ENCODE measurements around the gene SHOC2. TPM values are rescaled to one million over a fixed set of nuclear protein-coding genes. Genes with fewer than 3 reads are reported as not detected.

Gene SHOC2
- total RNA-seq, 6 experiments from 2014 or later: 48.9 to 61.1 (median 56.6) TPM

- no peak overlapping the region for H3K27ac Mint-ChIP-seq
- H3K4me1 Mint-ChIP-seq (ENCODE audit: low read depth): peaks cover 43% of the 10 kb centered on the region
- H3K9me3 Mint-ChIP-seq: no peaks in the 10 kb centered on the region
- no peak for DNase-seq
- peaks cover 6% of the 10 kb centered on the region for H3K36me3 Mint-ChIP-seq (ENCODE audit: low read depth)
- TF ChIP-seq, protein P1, sequence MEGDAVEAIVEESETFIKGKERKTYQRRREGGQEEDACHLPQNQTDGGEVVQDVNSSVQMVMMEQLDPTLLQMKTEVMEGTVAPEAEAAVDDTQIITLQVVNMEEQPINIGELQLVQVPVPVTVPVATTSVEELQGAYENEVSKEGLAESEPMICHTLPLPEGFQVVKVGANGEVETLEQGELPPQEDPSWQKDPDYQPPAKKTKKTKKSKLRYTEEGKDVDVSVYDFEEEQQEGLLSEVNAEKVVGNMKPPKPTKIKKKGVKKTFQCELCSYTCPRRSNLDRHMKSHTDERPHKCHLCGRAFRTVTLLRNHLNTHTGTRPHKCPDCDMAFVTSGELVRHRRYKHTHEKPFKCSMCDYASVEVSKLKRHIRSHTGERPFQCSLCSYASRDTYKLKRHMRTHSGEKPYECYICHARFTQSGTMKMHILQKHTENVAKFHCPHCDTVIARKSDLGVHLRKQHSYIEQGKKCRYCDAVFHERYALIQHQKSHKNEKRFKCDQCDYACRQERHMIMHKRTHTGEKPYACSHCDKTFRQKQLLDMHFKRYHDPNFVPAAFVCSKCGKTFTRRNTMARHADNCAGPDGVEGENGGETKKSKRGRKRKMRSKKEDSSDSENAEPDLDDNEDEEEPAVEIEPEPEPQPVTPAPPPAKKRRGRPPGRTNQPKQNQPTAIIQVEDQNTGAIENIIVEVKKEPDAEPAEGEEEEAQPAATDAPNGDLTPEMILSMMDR (IDR thresholded peaks at IDR 0.05): no peak
- H3K4me3 Mint-ChIP-seq: no peak overlapping the region
- peaks cover 1% of the 10 kb centered on the region; the same call in 1 of the 2 replicates for H3K27me3 Mint-ChIP-seq (ENCODE audit: insufficient read depth)
Observed at GRCh38 chr10:110967645-110968044, 48.2 kb downstream of the SHOC2 start.

GRCh38 chr10:110969183-110969582 lies 49.8 kb downstream of the SHOC2 start:
- peaks cover 2% of the 10 kb centered on the region; the same call in 1 of the 2 replicates for H3K27me3 Mint-ChIP-seq (ENCODE audit: insufficient read depth)
- H3K27ac Mint-ChIP-seq: no peak overlapping the region
- H3K9me3 Mint-ChIP-seq: no peaks in the 10 kb centered on the region
- H3K4me3 Mint-ChIP-seq: no peak overlapping the region
- TF ChIP-seq, protein P1 (IDR thresholded peaks at IDR 0.05): no peak
- no peak for DNase-seq
- peaks cover 34% of the 10 kb centered on the region for H3K4me1 Mint-ChIP-seq (ENCODE audit: low read depth)
- H3K36me3 Mint-ChIP-seq (ENCODE audit: low read depth): peaks cover 4% of the 10 kb centered on the region

GRCh38 chr10:110971638-110972037 lies 52.2 kb downstream of the SHOC2 start:
- H3K4me1 Mint-ChIP-seq (ENCODE audit: low read depth): peaks cover 16% of the 10 kb centered on the region
- no peak overlapping the region for H3K4me3 Mint-ChIP-seq
- H3K27me3 Mint-ChIP-seq (ENCODE audit: insufficient read depth): peaks cover 2% of the 10 kb centered on the region; the same call in 1 of the 2 replicates
- TF ChIP-seq, protein P1 (IDR thresholded peaks at IDR 0.05): no peak
- H3K9me3 Mint-ChIP-seq: no peaks in the 10 kb centered on the region
- DNase-seq: no peak
- no peak overlapping the region for H3K27ac Mint-ChIP-seq
- H3K36me3 Mint-ChIP-seq (ENCODE audit: low read depth): peaks cover 2% of the 10 kb centered on the region; the same call in 1 of the 2 replicates

DNA sequence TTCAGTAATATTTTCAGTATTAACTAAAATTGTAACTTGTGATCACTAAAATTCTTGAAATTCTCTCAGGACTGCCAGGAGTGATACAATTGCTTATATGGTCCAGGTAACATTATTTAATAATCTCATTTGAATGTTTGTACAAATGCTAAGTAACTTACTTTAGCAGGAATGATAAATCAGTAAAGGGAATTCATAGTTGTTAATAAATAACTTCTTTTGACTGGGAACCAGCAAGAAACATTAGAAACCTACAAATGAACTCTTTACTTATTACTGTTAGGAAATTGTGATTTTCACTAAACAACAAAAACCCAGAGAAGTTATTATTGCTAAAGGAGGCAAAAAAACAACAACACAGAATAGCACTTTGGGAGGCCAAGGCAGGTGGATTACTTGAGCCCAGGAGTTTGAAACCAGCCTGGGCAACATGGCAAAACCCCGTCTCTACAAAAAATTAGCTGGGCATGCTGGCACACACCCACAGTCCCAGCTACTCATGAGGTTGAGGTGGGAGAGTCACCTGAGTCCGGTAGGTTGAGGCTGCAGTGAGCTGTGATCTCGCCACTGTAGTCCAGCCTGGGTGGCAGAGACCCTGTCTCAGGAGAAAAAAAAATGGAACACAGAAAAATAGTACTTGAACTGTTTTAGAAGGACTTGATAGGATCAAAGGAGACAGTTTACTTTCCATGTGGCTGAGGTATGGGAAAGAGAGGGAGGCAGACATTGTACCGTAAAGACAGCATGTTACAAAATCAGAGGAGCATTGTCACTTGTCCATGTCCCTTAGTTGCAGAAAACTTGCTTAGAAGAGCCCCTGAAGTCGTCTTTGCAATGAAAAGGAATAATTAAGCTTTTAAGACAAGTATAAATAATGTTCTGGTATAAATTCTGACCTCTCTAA lies 53.1 kb downstream of the SHOC2 start:
- no peak for DNase-seq
- peaks cover 5% of the 10 kb centered on the region; the same call in 1 of the 2 replicates for H3K36me3 Mint-ChIP-seq (ENCODE audit: low read depth)
- no peak overlapping the region for H3K4me3 Mint-ChIP-seq
- TF ChIP-seq, protein P1 (IDR thresholded peaks at IDR 0.05): no peak
- no peaks in the 10 kb centered on the region for H3K9me3 Mint-ChIP-seq
- H3K27me3 Mint-ChIP-seq (ENCODE audit: insufficient read depth): peaks cover 2% of the 10 kb centered on the region; the same call in 1 of the 2 replicates
- no peak overlapping the region for H3K27ac Mint-ChIP-seq
- peaks cover 19% of the 10 kb centered on the region for H3K4me1 Mint-ChIP-seq (ENCODE audit: low read depth)

- Mint-ChIP-seq H3K36me3 (ENCODE audit: low read depth) (peaks cover 5% of the 10 kb centered on the region; the same call in 1 of the 2 replicates), H3K27me3 (ENCODE audit: insufficient read depth) (peaks cover 2% of the 10 kb centered on the region; the same call in 1 of the 2 replicates), H3K9me3 (no peaks in the 10 kb centered on the region), H3K27ac (no peak overlapping the region), H3K4me3 (no peak overlapping the region), H3K4me1 (ENCODE audit: low read depth) (peaks cover 20% of the 10 kb centered on the region)
- TF ChIP-seq, protein P1 (IDR thresholded peaks at IDR 0.05): no peak
- DNase-seq: no peak
Observed at GRCh38 chr10:110973400-110973799, 54.0 kb downstream of the SHOC2 start.

Data from HFFc6 (cell line).